ENCODE results near the gene NOL9. TPM values are rescaled to one million over a fixed set of nuclear protein-coding genes. Genes with fewer than 3 reads are reported as not detected.

The NOL9 gene
- total RNA-seq, 3 donors from 2014 or later (not counting 1 experiment from before 2014, with no cell fraction given): 40.7 to 53.3 (median 52.0) TPM

GRCh38 chr1:6513320-6513801 lies 41.0 kb downstream of the NOL9 start:
- no peaks in the 10 kb centered on the region for H3K9me3 Mint-ChIP-seq
- Histone ChIP-seq H3K36me3 (ENCODE audit: control insufficient read depth, insufficient read depth, low read length) (no peaks in the 10 kb centered on the region), H3K27me3 (ENCODE audit: control insufficient read depth, insufficient read depth, low read length) (no peaks in the 10 kb centered on the region), H3K4me3 (ENCODE audit: low read length) (no peak overlapping the region), H3K9me3 (ENCODE audit: control insufficient read depth, insufficient read depth, low read length) (no peaks in the 10 kb centered on the region), H3K4me1 (ENCODE audit: control insufficient read depth, insufficient read depth, low read length) (no peaks in the 10 kb centered on the region), H3K27ac (ENCODE audit: low read length) (no peak overlapping the region)
- no peaks in the 10 kb centered on the region for H3K4me1 Mint-ChIP-seq
- no peak overlapping the region for H3K27ac Mint-ChIP-seq
- no peak overlapping the region for H3K4me3 Mint-ChIP-seq
- no peak for TF ChIP-seq CTCF (IDR thresholded peaks at IDR 0.05)
- ATAC-seq: no peak
- DNase-seq: no peak
- intact Hi-C loops (cut with micrococcal nuclease): no loop called here
- no peaks in the 10 kb centered on the region for H3K36me3 Mint-ChIP-seq
- WGBS (ENCODE audit: insufficient coverage): 88% methylated on average over 9 of the region's 9 CpGs
- no peaks in the 10 kb centered on the region for H3K27me3 Mint-ChIP-seq (ENCODE audit: low read depth in 2 of 2)

- Mint-ChIP-seq H3K36me3 (no peaks in the 10 kb centered on the region), H3K4me1 (no peaks in the 10 kb centered on the region), H3K4me3 (no peak overlapping the region), H3K27ac (no peak overlapping the region), H3K9me3 (no peaks in the 10 kb centered on the region), H3K27me3 (ENCODE audit: low read depth in 2 of 2) (no peaks in the 10 kb centered on the region)
- intact Hi-C loops (cut with micrococcal nuclease): no loop called here
- no peaks in the 10 kb centered on the region for H3K36me3 ChIP-seq (ENCODE audit: control insufficient read depth, insufficient read depth, low read length)
- 84% methylated on average over 8 of the region's 8 CpGs for WGBS (ENCODE audit: insufficient coverage)
- ATAC-seq (no peak), DNase-seq (no peak)
- no peaks in the 10 kb centered on the region for H3K4me1 ChIP-seq (ENCODE audit: control insufficient read depth, insufficient read depth, low read length)
- no peaks in the 10 kb centered on the region for H3K9me3 ChIP-seq (ENCODE audit: control insufficient read depth, insufficient read depth, low read length)
- H3K4me3 ChIP-seq (ENCODE audit: low read length): no peak overlapping the region
- TF ChIP-seq CTCF (IDR thresholded peaks at IDR 0.05): no peak
- no peaks in the 10 kb centered on the region for H3K27me3 ChIP-seq (ENCODE audit: control insufficient read depth, insufficient read depth, low read length)
- no peak overlapping the region for H3K27ac ChIP-seq (ENCODE audit: low read length)
These were observed 41.4 kb downstream of the NOL9 start for GRCh38 chr1:6512908-6513280.

GRCh38 chr1:6512245-6512907 lies 41.9 kb downstream of the NOL9 start:
- intact Hi-C loops (cut with micrococcal nuclease): no loop called here
- Mint-ChIP-seq H3K27me3 (ENCODE audit: low read depth in 2 of 2) (no peaks in the 10 kb centered on the region), H3K27ac (no peak overlapping the region), H3K9me3 (no peaks in the 10 kb centered on the region), H3K4me1 (no peaks in the 10 kb centered on the region), H3K4me3 (no peak overlapping the region), H3K36me3 (no peaks in the 10 kb centered on the region)
- no peaks in the 10 kb centered on the region for H3K36me3 ChIP-seq (ENCODE audit: control insufficient read depth, insufficient read depth, low read length)
- H3K4me1 ChIP-seq (ENCODE audit: control insufficient read depth, insufficient read depth, low read length): no peaks in the 10 kb centered on the region
- no peak for DNase-seq
- no peaks in the 10 kb centered on the region for H3K27me3 ChIP-seq (ENCODE audit: control insufficient read depth, insufficient read depth, low read length)
- H3K4me3 ChIP-seq (ENCODE audit: low read length): no peak overlapping the region
- TF ChIP-seq CTCF (IDR thresholded peaks at IDR 0.05): no peak
- no peak for ATAC-seq
- H3K9me3 ChIP-seq (ENCODE audit: control insufficient read depth, insufficient read depth, low read length): no peaks in the 10 kb centered on the region
- H3K27ac ChIP-seq (ENCODE audit: low read length): no peak overlapping the region
- WGBS (ENCODE audit: insufficient coverage): 89% methylated on average over 19 of the region's 19 CpGs

All from natural killer cell (primary cell).